HepG2 (cell line): ENCODE results near the gene PTGDS. TPM values are rescaled to one million over a fixed set of nuclear protein-coding genes. Genes with fewer than 3 reads are reported as not detected.

Experiments used
- ATAC-seq: fragments of 200-7000 bp; cut with Tn5 transposase; 3 replicates; pipeline ENCODE4 v1.9.1; 2020; ENCODE audit warnings: mild to moderate bottlenecking, moderate library complexity
- BruUV-seq: library from RNA; stranded (reverse); fragments of 400-500 nt; replicated peaks from 2 replicates; lab custom pipeline; 2021; lab: Mats Ljungman, UMichigan
- CTCF ChIA-PET: fragments of 300-600 bp; formaldehyde crosslinking; extraction: SDS; loops from one replicate; lab custom pipeline; 2021; ENCODE audit warnings: low total read pairs, inconsistent platforms, low intra/inter-chr PET ratio; lab: Yijun Ruan, JAX
- POLR2A ChIA-PET: fragments of 350-600 bp; sonication (Branson Sonifier 250); formaldehyde crosslinking; loops from one replicate; lab custom pipeline; 2020; ENCODE audit warnings: antibody characterized with exemption, inconsistent platforms; lab: Yijun Ruan, JAX
- DNase-seq: peaks from one replicate; pipeline ENCODE4 v3.0.0-alpha.2; 2015; ENCODE audit warnings: low spot score
- FAIRE-seq: peaks from 3 replicates; lab custom pipeline; 2011; peaks lifted over from hg19 to GRCh38; lab: Jason Lieb, UNC
- H2AFZ ChIP-seq: one replicate; pipeline ENCODE4 v1.6.1; 2011; ENCODE audit warnings: low read length, inconsistent platforms
- H3K27ac ChIP-seq: fragments of 300-600 bp; 3 replicates; pipeline ENCODE4 v1.8.0; 2011; ENCODE audit warnings: mixed run types, mild to moderate bottlenecking, mixed read lengths, low read length, inconsistent platforms; ENCODE audit not compliant: insufficient read depth; ENCODE audit errors: extremely low read length
- H3K27me3 ChIP-seq, 2 experiments: fragments of 200-600 bp in 1 of 2; 2 replicates in 1 of 2; 3 replicates in 1 of 2; pipeline versions ENCODE4 v1.6.0 to v1.8.0; 2011; ENCODE audit warnings: low read length in 2 of 2, mild to moderate bottlenecking in 2 of 2, moderate library complexity in 2 of 2, inconsistent platforms in 1 of 2; ENCODE audit not compliant: insufficient read depth in 2 of 2, control insufficient read depth in 1 of 2
- H3K36me3 ChIP-seq, 2 experiments: fragments of 200-600 bp in 1 of 2; replicated peaks in 1 of 2; 2 replicates in 1 of 2; 3 replicates in 1 of 2; pipeline versions ENCODE4 v1.5.1 to v1.8.0; 2011; ENCODE audit warnings: low read length in 2 of 2, inconsistent platforms in 1 of 2; ENCODE audit not compliant: insufficient read depth in 2 of 2, control insufficient read depth in 1 of 2
- H3K4me1 ChIP-seq: 2 replicates; pipeline ENCODE4 v1.5.1; 2012; ENCODE audit warnings: low read length, inconsistent platforms; ENCODE audit not compliant: insufficient read depth
- H3K4me2 ChIP-seq: 2 replicates; pipeline ENCODE4 v1.6.0; 2011; ENCODE audit warnings: low read depth, low read length, inconsistent platforms
- H3K4me3 ChIP-seq, 3 experiments: fragments of 200-600 bp in 1 of 3; sonication (generic), shearing (Covaris generic) in 1 of 3; replicated peaks in 1 of 3; 2 replicates each; pipeline ENCODE4 v1.5.1; 2011 to 2016; ENCODE audit warnings: low read length in 3 of 3, inconsistent platforms in 2 of 3, low read depth in 2 of 3, mild to moderate bottlenecking in 2 of 3, control low read depth in 1 of 3, mixed read lengths in 1 of 3; ENCODE audit not compliant: insufficient read depth in 1 of 3
- H3K79me2 ChIP-seq: one replicate; pipeline ENCODE4 v1.6.1; 2011; ENCODE audit warnings: low read length, inconsistent platforms; ENCODE audit not compliant: insufficient read depth
- H3K9ac ChIP-seq: 2 replicates; pipeline ENCODE4 v1.6.0; 2011; ENCODE audit warnings: mild to moderate bottlenecking, low read depth, low read length, inconsistent platforms; ENCODE audit not compliant: insufficient read depth
- H3K9me3 ChIP-seq: 2 replicates; pipeline ENCODE4 v1.5.1; 2012; ENCODE audit warnings: mild to moderate bottlenecking, low read length
- H4K20me1 ChIP-seq: 2 replicates; pipeline ENCODE4 v1.6.0; 2011; ENCODE audit warnings: inconsistent platforms, mild to moderate bottlenecking, low read length, moderate library complexity; ENCODE audit not compliant: insufficient read depth
- DMAP1 ChIP-seq: IDR thresholded peaks from 2 replicates; pipeline ENCODE4 v1.6.1; 2016
- PBX3 ChIP-seq: sonication (generic); formaldehyde crosslinking; IDR thresholded peaks from 2 replicates; pipeline ENCODE4 v1.8.1; 2023; ENCODE audit warnings: missing genetic modification reagents, inconsistent platforms, borderline replicate concordance
- SSRP1 ChIP-seq: IDR thresholded peaks from 2 replicates; pipeline ENCODE4 v1.6.1; 2016; ENCODE audit warnings: control low read depth
- ZNF570 ChIP-seq: sonication (generic); formaldehyde crosslinking; IDR thresholded peaks from 2 replicates; pipeline ENCODE4 v1.4.0; 2020; ENCODE audit warnings: mild to moderate bottlenecking, missing genetic modification reagents, borderline replicate concordance
- WGBS: methylation state at CpG from one replicate; pipeline ENCODE4 v1.1.6; 2017; ENCODE audit warnings: low lambda C conversion rate; 5-methylcytosine and 5-hydroxymethylcytosine counted together
- in situ Hi-C: cut with HindIII; loops from 2 replicates; pipeline ENCODE4 v1.10.0; 2017; ENCODE audit warnings: low pct_unique_long_range_greater_than_20kb; ENCODE audit not compliant: extremely low pct_ligation_motif_present
- intact Hi-C: fragments of 100-400 bp; cut with micrococcal nuclease; formaldehyde crosslinking; loops from one replicate; pipeline ENCODE4 v1.10.0; 2022; ENCODE audit not compliant: unreplicated experiment
- polyA plus RNA-seq, 8 experiments: library from polyadenylated mRNA; depleted of rRNA in 3 of 8; stranded (reverse) in 7 of 8; unstranded in 1 of 8; fragments of >200 nt; fragmentation: Illumina TruSeq in 4 of 8; extraction: Trizol in 4 of 8; gene quantifications; 2 replicates each; pipeline versions ENCODE4 v1.2.1 to v1.2.3, GENCODE V29; 2011 to 2016; ENCODE audit warnings: low read depth in 4 of 8, missing spikeins in 1 of 8, mixed read lengths in 1 of 8; ENCODE audit not compliant: insufficient read depth in 1 of 8
- total RNA-seq, 5 experiments: library from RNA; depleted of rRNA; stranded (reverse); fragments of >200 nt; fragmentation: Illumina TruSeq; extraction: Trizol; gene quantifications; 2 replicates each; pipeline ENCODE4 v1.2.3, GENCODE V29; 2016; ENCODE audit warnings: low read depth in 1 of 5
- TF ChIP-seq, protein P1 (sequence below): IDR thresholded peaks from 2 replicates; pipeline ENCODE4 v1.6.1; 2016; ENCODE audit warnings: low read depth, borderline replicate concordance

The PTGDS gene
- total and polyA plus RNA-seq, 2 of the 13 experiments (the other 11 are each of a cell fraction or from before 2014, with no cell fraction given) = 0.33 to 0.50 TPM

GRCh38 chr9:137016436-137016835 lies 39.1 kb downstream of the PTGDS start (continued):
- TF ChIP-seq SSRP1 (CRISPR knock-in tag) = no peak

- DNase-seq (no peak), ATAC-seq (no peak), FAIRE-seq (no peak)
- no peak overlapping the region for H3K4me3 ChIP-seq
- TF ChIP-seq DMAP1 (CRISPR knock-in tag) (no peak), ZNF570 (CRISPR knock-in tag) (no peak), PBX3 (CRISPR knock-in tag) (no peak)
- TF ChIP-seq, protein P1, sequence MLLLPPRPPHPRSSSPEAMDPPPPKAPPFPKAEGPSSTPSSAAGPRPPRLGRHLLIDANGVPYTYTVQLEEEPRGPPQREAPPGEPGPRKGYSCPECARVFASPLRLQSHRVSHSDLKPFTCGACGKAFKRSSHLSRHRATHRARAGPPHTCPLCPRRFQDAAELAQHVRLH (CRISPR knock-in tag) = no peak
- H3K9ac ChIP-seq = no peak overlapping the region
- no peaks in the 10 kb centered on the region for H3K79me2 ChIP-seq
- no peak overlapping the region for H3K27ac ChIP-seq
- no peaks in the 10 kb centered on the region for H4K20me1 ChIP-seq
- H2AFZ ChIP-seq = no peak overlapping the region
- H3K9me3 ChIP-seq = no peaks in the 10 kb centered on the region
- H3K27me3 ChIP-seq = no peaks in the 10 kb centered on the region
- peaks cover 1 to 2% of the 10 kb centered on the region in 2 experiments; a peak in 1 of 5 replicates for H3K36me3 ChIP-seq
- ChIA-PET CTCF (no interaction called here), POLR2A (no interaction called here)
- intact Hi-C loops (no loop called here), in situ Hi-C loops (no loop called here)
- WGBS = 100% methylated on average over 15 of the region's 28 CpGs
- BruUV-seq = no TSS peak
- H3K4me2 ChIP-seq = no peak overlapping the region
- H3K4me1 ChIP-seq = peaks cover 8% of the 10 kb centered on the region
Measured at GRCh38 chr9:137017071-137017470, 39.8 kb downstream of the PTGDS start.
